ENCODE data around the gene RND3. TPM values are rescaled to one million over a fixed set of nuclear protein-coding genes. Genes with fewer than 3 reads are reported as not detected.
A peak's percentile ranks its signal among the peaks of the same experiment; 100 is the strongest.

The RND3 gene
- total and polyA plus RNA-seq, 10 of the 15 experiments (the other 5 are each of a cell fraction or from before 2014, with no cell fraction given), result 0.38 to 18.3 (median 0.93) TPM

DNA sequence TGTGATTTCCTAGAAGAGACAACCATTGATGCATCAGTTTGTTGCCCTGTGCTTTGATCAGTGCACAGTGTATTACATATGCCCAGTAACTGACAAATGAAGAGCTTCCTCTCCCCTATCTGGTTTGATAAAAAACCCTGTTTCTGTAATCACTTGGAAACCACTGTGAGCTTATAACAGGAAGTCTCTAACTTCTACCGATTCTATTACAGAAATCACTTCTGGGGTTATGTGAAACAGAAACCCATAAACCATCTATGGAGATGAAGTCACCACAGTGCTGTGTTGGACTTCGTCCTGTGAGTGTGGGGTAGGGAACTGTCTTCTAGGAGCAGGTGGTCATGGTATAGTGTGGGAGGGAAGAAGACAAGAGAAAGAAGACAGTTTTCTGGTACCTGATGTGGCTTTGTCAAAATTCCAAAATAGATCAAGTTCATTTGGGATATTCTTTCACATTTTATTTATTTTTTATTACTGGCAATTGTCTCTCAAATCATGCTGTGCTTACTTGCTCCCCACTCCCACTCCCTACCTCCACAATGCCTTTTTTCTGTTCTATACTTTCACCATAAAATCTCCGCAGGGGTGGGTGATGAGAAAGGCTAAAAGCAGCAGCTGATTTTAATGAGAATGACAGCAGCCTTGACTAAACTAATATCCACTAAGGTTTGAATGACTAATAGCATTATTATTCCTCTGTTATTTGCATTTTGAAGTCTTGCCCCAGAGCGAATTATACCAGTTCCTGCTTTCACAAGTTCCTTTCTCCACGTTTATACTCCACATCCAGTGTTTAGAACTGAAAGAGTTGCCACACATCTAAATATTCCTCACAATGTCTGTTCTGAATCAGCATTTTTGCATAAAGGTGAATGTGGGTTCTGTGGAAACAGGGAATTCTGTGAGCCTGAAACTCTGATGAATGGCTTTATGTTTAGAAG lies 41.7 kb upstream of the RND3 start:
- peak; percentile 96 for ATAC-seq
- Histone ChIP-seq H3K27ac (ENCODE audit: control insufficient read depth, insufficient read depth) (no peak overlapping the region), H3K4me1 (ENCODE audit: control insufficient read depth, insufficient read depth, low read length) (no peaks in the 10 kb centered on the region; the same call in 1 of the 2 replicates), H3K4me2 (ENCODE audit: control insufficient read depth, insufficient read depth) (peak overlapping the region; percentile 33; the same call in 1 of the 2 replicates), H2AFZ (ENCODE audit: control insufficient read depth, low read depth, low read length) (peak overlapping the region; percentile 34; the same call in 1 of the 2 replicates), H3K4me3 (no peak overlapping the region), H4K20me1 (ENCODE audit: control insufficient read depth, insufficient read depth) (no peaks in the 10 kb centered on the region), H3K9ac (ENCODE audit: control insufficient read depth, insufficient read depth, low read length) (no peak overlapping the region), H3K36me3 (ENCODE audit: control insufficient read depth in 2 of 2, insufficient read depth in 2 of 2, low read length in 1 of 2) (no peaks in the 10 kb centered on the region; a peak in 1 of 4 replicates), H3K79me2 (ENCODE audit: control insufficient read depth, insufficient read depth, low read length) (no peaks in the 10 kb centered on the region), H3K27me3 (replicated peaks in 1 of 2; ENCODE audit: control insufficient read depth in 2 of 2, insufficient read depth in 2 of 2, low read length in 1 of 2) (no peaks in the 10 kb centered on the region), H3K9me3 (replicated peaks; ENCODE audit: control insufficient read depth, insufficient read depth, low read length) (no peaks in the 10 kb centered on the region; the same call in 2 of the 3 replicates)
- in situ Hi-C loops (cut with MboI), result no loop called here
- SMC1A ChIA-PET (ENCODE audit: uncharacterized antibody, unreplicated experiment), result interaction anchor here (0.6 to 8.3 kb wide), 39 partner anchors 8 to 942 kb away, joined by 3 to 123 read pairs (median 6); no protein-coding TSS in a partner anchor
- RAD21 ChIA-PET (ENCODE audit: unreplicated experiment), result interaction anchor here (0.8 to 6.3 kb wide), 30 partner anchors 8 to 402 kb away, joined by 3 to 46 read pairs (median 6); no protein-coding TSS in a partner anchor
- intact Hi-C loops (cut with micrococcal nuclease; ENCODE audit: unreplicated experiment), result no loop called here
- POLR2A ChIA-PET, result interaction anchor here (0.9 to 2.6 kb wide), 17 partner anchors 9 to 72 kb away, joined by 3 to 10 read pairs (median 4); no protein-coding TSS in a partner anchor
- 10% methylated on average over 5 of the region's 5 CpGs for WGBS (ENCODE audit: insufficient coverage, insufficient replicate concordance, low lambda C conversion rate, missing lambda C conversion rate)
- CTCF ChIA-PET, result interaction anchor here (0.6 to 5.4 kb wide), 19 partner anchors 11 to 81 kb away, joined by 3 to 29 read pairs (median 4); no protein-coding TSS in a partner anchor
- BruUV-seq (replicated peaks), result no TSS peak
- DNase-seq (ENCODE audit: low read depth, low spot score), result peak; percentile 45
- FAIRE-seq, result no peak
- TF ChIP-seq, protein P1, sequence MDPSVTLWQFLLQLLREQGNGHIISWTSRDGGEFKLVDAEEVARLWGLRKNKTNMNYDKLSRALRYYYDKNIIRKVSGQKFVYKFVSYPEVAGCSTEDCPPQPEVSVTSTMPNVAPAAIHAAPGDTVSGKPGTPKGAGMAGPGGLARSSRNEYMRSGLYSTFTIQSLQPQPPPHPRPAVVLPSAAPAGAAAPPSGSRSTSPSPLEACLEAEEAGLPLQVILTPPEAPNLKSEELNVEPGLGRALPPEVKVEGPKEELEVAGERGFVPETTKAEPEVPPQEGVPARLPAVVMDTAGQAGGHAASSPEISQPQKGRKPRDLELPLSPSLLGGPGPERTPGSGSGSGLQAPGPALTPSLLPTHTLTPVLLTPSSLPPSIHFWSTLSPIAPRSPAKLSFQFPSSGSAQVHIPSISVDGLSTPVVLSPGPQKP (IDR thresholded peaks at IDR 0.05; ENCODE audit: low read depth, low read length), result no peak
- TF ChIP-seq POLR2A (IDR thresholded peaks at IDR 0.05; ENCODE audit: low read depth, low read length), result no peak
- no peak for TF ChIP-seq EZH2 (IDR thresholded peaks at IDR 0.05; ENCODE audit: borderline replicate concordance, control insufficient read depth, low read depth, low read length)
- TF ChIP-seq, protein P2, sequence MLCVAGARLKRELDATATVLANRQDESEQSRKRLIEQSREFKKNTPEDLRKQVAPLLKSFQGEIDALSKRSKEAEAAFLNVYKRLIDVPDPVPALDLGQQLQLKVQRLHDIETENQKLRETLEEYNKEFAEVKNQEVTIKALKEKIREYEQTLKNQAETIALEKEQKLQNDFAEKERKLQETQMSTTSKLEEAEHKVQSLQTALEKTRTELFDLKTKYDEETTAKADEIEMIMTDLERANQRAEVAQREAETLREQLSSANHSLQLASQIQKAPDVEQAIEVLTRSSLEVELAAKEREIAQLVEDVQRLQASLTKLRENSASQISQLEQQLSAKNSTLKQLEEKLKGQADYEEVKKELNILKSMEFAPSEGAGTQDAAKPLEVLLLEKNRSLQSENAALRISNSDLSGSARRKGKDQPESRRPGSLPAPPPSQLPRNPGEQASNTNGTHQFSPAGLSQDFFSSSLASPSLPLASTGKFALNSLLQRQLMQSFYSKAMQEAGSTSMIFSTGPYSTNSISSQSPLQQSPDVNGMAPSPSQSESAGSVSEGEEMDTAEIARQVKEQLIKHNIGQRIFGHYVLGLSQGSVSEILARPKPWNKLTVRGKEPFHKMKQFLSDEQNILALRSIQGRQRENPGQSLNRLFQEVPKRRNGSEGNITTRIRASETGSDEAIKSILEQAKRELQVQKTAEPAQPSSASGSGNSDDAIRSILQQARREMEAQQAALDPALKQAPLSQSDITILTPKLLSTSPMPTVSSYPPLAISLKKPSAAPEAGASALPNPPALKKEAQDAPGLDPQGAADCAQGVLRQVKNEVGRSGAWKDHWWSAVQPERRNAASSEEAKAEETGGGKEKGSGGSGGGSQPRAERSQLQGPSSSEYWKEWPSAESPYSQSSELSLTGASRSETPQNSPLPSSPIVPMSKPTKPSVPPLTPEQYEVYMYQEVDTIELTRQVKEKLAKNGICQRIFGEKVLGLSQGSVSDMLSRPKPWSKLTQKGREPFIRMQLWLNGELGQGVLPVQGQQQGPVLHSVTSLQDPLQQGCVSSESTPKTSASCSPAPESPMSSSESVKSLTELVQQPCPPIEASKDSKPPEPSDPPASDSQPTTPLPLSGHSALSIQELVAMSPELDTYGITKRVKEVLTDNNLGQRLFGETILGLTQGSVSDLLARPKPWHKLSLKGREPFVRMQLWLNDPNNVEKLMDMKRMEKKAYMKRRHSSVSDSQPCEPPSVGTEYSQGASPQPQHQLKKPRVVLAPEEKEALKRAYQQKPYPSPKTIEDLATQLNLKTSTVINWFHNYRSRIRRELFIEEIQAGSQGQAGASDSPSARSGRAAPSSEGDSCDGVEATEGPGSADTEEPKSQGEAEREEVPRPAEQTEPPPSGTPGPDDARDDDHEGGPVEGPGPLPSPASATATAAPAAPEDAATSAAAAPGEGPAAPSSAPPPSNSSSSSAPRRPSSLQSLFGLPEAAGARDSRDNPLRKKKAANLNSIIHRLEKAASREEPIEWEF (IDR thresholded peaks at IDR 0.05; ENCODE audit: insufficient replicate concordance, low read depth, low read length), result no peak
- TF ChIP-seq HDAC2 (IDR thresholded peaks at IDR 0.05), result no peak
- TF ChIP-seq, protein P3, sequence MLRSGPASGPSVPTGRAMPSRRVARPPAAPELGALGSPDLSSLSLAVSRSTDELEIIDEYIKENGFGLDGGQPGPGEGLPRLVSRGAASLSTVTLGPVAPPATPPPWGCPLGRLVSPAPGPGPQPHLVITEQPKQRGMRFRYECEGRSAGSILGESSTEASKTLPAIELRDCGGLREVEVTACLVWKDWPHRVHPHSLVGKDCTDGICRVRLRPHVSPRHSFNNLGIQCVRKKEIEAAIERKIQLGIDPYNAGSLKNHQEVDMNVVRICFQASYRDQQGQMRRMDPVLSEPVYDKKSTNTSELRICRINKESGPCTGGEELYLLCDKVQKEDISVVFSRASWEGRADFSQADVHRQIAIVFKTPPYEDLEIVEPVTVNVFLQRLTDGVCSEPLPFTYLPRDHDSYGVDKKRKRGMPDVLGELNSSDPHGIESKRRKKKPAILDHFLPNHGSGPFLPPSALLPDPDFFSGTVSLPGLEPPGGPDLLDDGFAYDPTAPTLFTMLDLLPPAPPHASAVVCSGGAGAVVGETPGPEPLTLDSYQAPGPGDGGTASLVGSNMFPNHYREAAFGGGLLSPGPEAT (IDR thresholded peaks at IDR 0.05; ENCODE audit: low read depth), result peak; percentile 42; the same call in 1 of the 2 replicates
- TF ChIP-seq IRF4 (IDR thresholded peaks at IDR 0.05; ENCODE audit: low read depth, low read length), result no peak
- TF ChIP-seq TARDBP (IDR thresholded peaks at IDR 0.05; ENCODE audit: borderline replicate concordance), result no peak
- TF ChIP-seq, protein P4, sequence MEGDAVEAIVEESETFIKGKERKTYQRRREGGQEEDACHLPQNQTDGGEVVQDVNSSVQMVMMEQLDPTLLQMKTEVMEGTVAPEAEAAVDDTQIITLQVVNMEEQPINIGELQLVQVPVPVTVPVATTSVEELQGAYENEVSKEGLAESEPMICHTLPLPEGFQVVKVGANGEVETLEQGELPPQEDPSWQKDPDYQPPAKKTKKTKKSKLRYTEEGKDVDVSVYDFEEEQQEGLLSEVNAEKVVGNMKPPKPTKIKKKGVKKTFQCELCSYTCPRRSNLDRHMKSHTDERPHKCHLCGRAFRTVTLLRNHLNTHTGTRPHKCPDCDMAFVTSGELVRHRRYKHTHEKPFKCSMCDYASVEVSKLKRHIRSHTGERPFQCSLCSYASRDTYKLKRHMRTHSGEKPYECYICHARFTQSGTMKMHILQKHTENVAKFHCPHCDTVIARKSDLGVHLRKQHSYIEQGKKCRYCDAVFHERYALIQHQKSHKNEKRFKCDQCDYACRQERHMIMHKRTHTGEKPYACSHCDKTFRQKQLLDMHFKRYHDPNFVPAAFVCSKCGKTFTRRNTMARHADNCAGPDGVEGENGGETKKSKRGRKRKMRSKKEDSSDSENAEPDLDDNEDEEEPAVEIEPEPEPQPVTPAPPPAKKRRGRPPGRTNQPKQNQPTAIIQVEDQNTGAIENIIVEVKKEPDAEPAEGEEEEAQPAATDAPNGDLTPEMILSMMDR (IDR thresholded peaks at IDR 0.05 in 2 of 3, conservative IDR thresholded peaks at IDR 0.05 in 1 of 3; ENCODE audit: control insufficient read depth in 2 of 3, extremely low read depth in 1 of 3, insufficient read depth in 1 of 3, low read depth in 3 of 3, low read length in 3 of 3), result no peak
- TF ChIP-seq ATF7 (IDR thresholded peaks at IDR 0.05; ENCODE audit: low read depth), result peak; percentile 97
- no peak for TF ChIP-seq SP1 (IDR thresholded peaks at IDR 0.05; ENCODE audit: low read depth, low read length)
